Heart left ventricle (tissue), 16 donors: ENCODE data around the gene XRN2. TPM values are rescaled to one million over a fixed set of nuclear protein-coding genes. Genes with fewer than 3 reads are reported as not detected.

Source experiments
- ATAC-seq, 4 donors: fragments of 200-7000 bp; cut with Tn5 transposase; one replicate each; pipeline ENCODE4 v1.9.1; 2020 to 2022; ENCODE audit warnings: moderate library complexity in 4 of 4, mild to moderate bottlenecking in 3 of 4, moderate number of reproducible peaks in 1 of 4
- DNase-seq, 5 donors: peaks; one replicate each; pipeline ENCODE4 v3.0.0-alpha.2; 2020
- H3K27ac ChIP-seq, 12 donors: fragments of 200-600 bp; sonication (generic) in 4 of 12; one replicate each; pipeline versions ENCODE4 v1.5.0 to v1.8.0; 2016 to 2022; ENCODE audit warnings: mild to moderate bottlenecking in 2 of 12
- H3K27me3 ChIP-seq, 9 donors: fragments of 200-600 bp; sonication (generic) in 2 of 9; one replicate each; pipeline versions ENCODE4 v1.5.1 to v1.8.0; 2016 to 2022; ENCODE audit warnings: mild to moderate bottlenecking in 3 of 9
- H3K36me3 ChIP-seq, 9 donors: fragments of 200-600 bp; sonication (generic) in 2 of 9; one replicate each; pipeline versions ENCODE4 v1.5.0 to v1.8.0; 2018 to 2022; ENCODE audit warnings: mild to moderate bottlenecking in 2 of 9
- H3K4me1 ChIP-seq, 12 donors: fragments of 200-600 bp; sonication (generic) in 4 of 12; one replicate each; pipeline versions ENCODE4 v1.5.0 to v1.8.0; 2016 to 2022; ENCODE audit warnings: mild to moderate bottlenecking in 3 of 12
- H3K4me3 ChIP-seq, 12 donors: fragments of 200-600 bp; sonication (generic) in 4 of 12; one replicate each; pipeline versions ENCODE4 v1.5.0 to v1.8.0; 2017 to 2022; ENCODE audit warnings: mild to moderate bottlenecking in 9 of 12, moderate library complexity in 4 of 12
- H3K9me3 ChIP-seq, 12 donors: fragments of 200-600 bp; sonication (generic) in 4 of 12; one replicate each; pipeline versions ENCODE4 v1.5.0 to v1.8.0; 2016 to 2022; ENCODE audit warnings: mild to moderate bottlenecking in 1 of 12
- CTCF ChIP-seq, 12 donors: fragments of 200-600 bp; sonication (generic) in 4 of 12; IDR thresholded peaks; one replicate each; pipeline versions ENCODE4 v1.5.0 to v1.8.0; 2018 to 2022; ENCODE audit warnings: antibody characterized with exemption in 12 of 12, mild to moderate bottlenecking in 5 of 12
- POLR2A ChIP-seq, 2 donors: fragments of 450-650 bp; IDR thresholded peaks; one replicate each; pipeline ENCODE4 v1.6.1; 2017; ENCODE audit warnings: antibody characterized with exemption in 2 of 2, mild to moderate bottlenecking in 2 of 2, moderate library complexity in 2 of 2
- WGBS, 4 donors: extraction: QIAGEN DNeasy Blood & Tissue Kit in 2 of 4; methylation state at CpG; one replicate each; pipeline versions ENCODE4 v1.1.5 to v1.1.7; 2013 to 2018; 5-methylcytosine and 5-hydroxymethylcytosine counted together
- intact Hi-C, 10 donors: fragments of 100-400 bp; cut with DNase I; formaldehyde crosslinking; loops; one replicate each; pipeline versions ENCODE4 v1.11.1 to v1.14.2; 2022
- polyA plus RNA-seq, 2 donors: library from polyadenylated mRNA; stranded (reverse); fragments of 200-250 nt; gene quantifications; one replicate each; pipeline ENCODE4 v1.2.3, GENCODE V29; 2013
- total RNA-seq, 9 donors: library from RNA; depleted of rRNA in 2 of 9; stranded (reverse); fragments of >200 nt in 2 of 9; fragmentation: NEBNext Ultra II Directional in 3 of 9; extraction: Animal tissue kit (Norgen Biotek cat#: 25700) in 3 of 9; gene quantifications; one replicate each; pipeline versions ENCODE4 v1.1.0 to v1.2.4, GENCODE V29; 2016 to 2023
- donor health status: ischemic (EF 13 %, LVEDD 7.1; RV severe dilation, severe dysfunction).
- donor health status: healthy with polysubstance abuse.
- donor health status: DM: no; HTN: yes; CAD: no.
- donor health status: DM: no; HTN: no; CAD: no.
- donor health status: ischemic (EF 25% LVEDD 6.9; RV normal size, moderate dysfunction).
- donor health status: ischemic (EF 25% LVEDD 5.7; RV mildly dilated, moderate dysfunction).
- donor health status: healthy.
- donor health status: DM: yes; HTN: yes; CAD: no.
- donor health status: ischemic (EF 35%, LVEDD 5.7; RV mildly dilated, moderate dysfunction).
- donor health status: nonischemic (EF 11% LVEDD 7.7; RV severe dilation, severe dysfunction).
- donor health status: DM: yes; HTN: yes; CAD: no.
- donor health status: PGD.
- donor health status: ischemic (EF 29% LVEDD 5.4; RV normal size, mild dysfunction).
- donor health status: nonischemic (EF 23%, LVEDD 6.1; RV moderate dilation, normal function).

Gene XRN2
- total and polyA plus RNA-seq, 11 donors = 6.2 to 48.3 (median 33.2) TPM

GRCh38 chr20:21280522-21281016 lies 22.6 kb upstream of the XRN2 start:
- Histone ChIP-seq H3K9me3 (no peaks in the 10 kb centered on the region), H3K27ac (no peak overlapping the region), H3K4me3 (no peak overlapping the region), H3K4me1 (no peaks in the 10 kb centered on the region), H3K36me3 (no peaks in the 10 kb centered on the region), H3K27me3 (no peaks in the 10 kb centered on the region)
- ATAC-seq (no peak), DNase-seq (no peak)
- TF ChIP-seq CTCF (IDR thresholded peaks at IDR 0.05) (no peak), POLR2A (IDR thresholded peaks at IDR 0.05) (no peak)
- WGBS, 4 donors = 60 to 71% (median 63%) methylated on average over 3 of the region's 3 CpGs
- intact Hi-C loops = no loop called here

GRCh38 chr20:21286775-21287174 lies 16.4 kb upstream of the XRN2 start:
- Histone ChIP-seq H3K9me3 (peaks cover 0 to 6% (median 0%) of the 10 kb centered on the region in 12 donors), H3K36me3 (no peaks in the 10 kb centered on the region), H3K27me3 (peaks cover 0 to 14% (median 0%) of the 10 kb centered on the region in 9 donors), H3K27ac (no peak overlapping the region), H3K4me1 (no peaks in the 10 kb centered on the region), H3K4me3 (no peak overlapping the region)
- ATAC-seq (no peak), DNase-seq (no peak)
- WGBS, 4 donors = 49 to 66% (median 58%) methylated on average over 4 of the region's 4 CpGs
- intact Hi-C loops = no loop called here
- no peak for TF ChIP-seq POLR2A (IDR thresholded peaks at IDR 0.05)
- TF ChIP-seq CTCF (IDR thresholded peaks at IDR 0.05) = no peak

- intact Hi-C loops = no loop called here
- DNase-seq (no peak), ATAC-seq (no peak)
- H3K4me1 ChIP-seq = no peaks in the 10 kb centered on the region
- H3K36me3 ChIP-seq = no peaks in the 10 kb centered on the region
- 69 to 75% (median 73%) methylated on average over 14 of the region's 14 CpGs for WGBS, 4 donors
- TF ChIP-seq POLR2A (IDR thresholded peaks at IDR 0.05) (no peak), CTCF (IDR thresholded peaks at IDR 0.05) (no peak)
- H3K4me3 ChIP-seq = no peak overlapping the region
- peaks cover 0 to 14% (median 0%) of the 10 kb centered on the region in 9 donors for H3K27me3 ChIP-seq
- no peak overlapping the region for H3K27ac ChIP-seq
- peaks cover 0 to 6% (median 0%) of the 10 kb centered on the region in 12 donors for H3K9me3 ChIP-seq
Observed at GRCh38 chr20:21288587-21289370, 14.4 kb upstream of the XRN2 start.

- ATAC-seq = no peak
- no peak for DNase-seq
- Histone ChIP-seq H3K36me3 (no peaks in the 10 kb centered on the region), H3K4me3 (no peak overlapping the region), H3K4me1 (peaks cover 0 to 2% (median 0%) of the 10 kb centered on the region in 12 donors), H3K9me3 (peaks cover 0 to 6% (median 0%) of the 10 kb centered on the region in 12 donors), H3K27ac (no peak overlapping the region), H3K27me3 (peaks cover 0 to 14% (median 0%) of the 10 kb centered on the region in 9 donors)
- TF ChIP-seq POLR2A (IDR thresholded peaks at IDR 0.05) (no peak), CTCF (IDR thresholded peaks at IDR 0.05) (no peak)
- 14 to 42% (median 38%) methylated on average over 2 of the region's 2 CpGs for WGBS, 4 donors
- intact Hi-C loops = loop anchor here in 1 of 10 donors (10.0 kb wide), 1 partner anchor 95 kb away; no protein-coding TSS in a partner anchor
Observed at GRCh38 chr20:21289651-21290050, 13.5 kb upstream of the XRN2 start.
